Subcutaneous adipose tissue (tissue), 4 donors: ENCODE measurements around the gene CYP1A1. TPM values are rescaled to one million over a fixed set of nuclear protein-coding genes. Genes with fewer than 3 reads are reported as not detected.

Experiments
- total RNA-seq, 4 donors: library from RNA; depleted of rRNA; stranded (reverse); fragments of >200 nt; gene quantifications; one replicate each; pipeline ENCODE4 v1.1.0, GENCODE V29; 2016
- TF ChIP-seq, protein P1 (sequence below): fragments of 450-650 bp; IDR thresholded peaks from one replicate; pipeline ENCODE4 v1.5.1; 2016; ENCODE audit warnings: low read depth, mild to moderate bottlenecking, control low read depth, antibody characterized with exemption, moderate library complexity

CYP1A1 gene
- total RNA-seq, 4 donors from 2014 or later = 1.1 to 9.0 (median 4.2) TPM

- TF ChIP-seq, protein P1, sequence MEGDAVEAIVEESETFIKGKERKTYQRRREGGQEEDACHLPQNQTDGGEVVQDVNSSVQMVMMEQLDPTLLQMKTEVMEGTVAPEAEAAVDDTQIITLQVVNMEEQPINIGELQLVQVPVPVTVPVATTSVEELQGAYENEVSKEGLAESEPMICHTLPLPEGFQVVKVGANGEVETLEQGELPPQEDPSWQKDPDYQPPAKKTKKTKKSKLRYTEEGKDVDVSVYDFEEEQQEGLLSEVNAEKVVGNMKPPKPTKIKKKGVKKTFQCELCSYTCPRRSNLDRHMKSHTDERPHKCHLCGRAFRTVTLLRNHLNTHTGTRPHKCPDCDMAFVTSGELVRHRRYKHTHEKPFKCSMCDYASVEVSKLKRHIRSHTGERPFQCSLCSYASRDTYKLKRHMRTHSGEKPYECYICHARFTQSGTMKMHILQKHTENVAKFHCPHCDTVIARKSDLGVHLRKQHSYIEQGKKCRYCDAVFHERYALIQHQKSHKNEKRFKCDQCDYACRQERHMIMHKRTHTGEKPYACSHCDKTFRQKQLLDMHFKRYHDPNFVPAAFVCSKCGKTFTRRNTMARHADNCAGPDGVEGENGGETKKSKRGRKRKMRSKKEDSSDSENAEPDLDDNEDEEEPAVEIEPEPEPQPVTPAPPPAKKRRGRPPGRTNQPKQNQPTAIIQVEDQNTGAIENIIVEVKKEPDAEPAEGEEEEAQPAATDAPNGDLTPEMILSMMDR = no peak
Observed at GRCh38 chr15:74733269-74733668, 7.9 kb upstream of the CYP1A1 start.

DNA sequence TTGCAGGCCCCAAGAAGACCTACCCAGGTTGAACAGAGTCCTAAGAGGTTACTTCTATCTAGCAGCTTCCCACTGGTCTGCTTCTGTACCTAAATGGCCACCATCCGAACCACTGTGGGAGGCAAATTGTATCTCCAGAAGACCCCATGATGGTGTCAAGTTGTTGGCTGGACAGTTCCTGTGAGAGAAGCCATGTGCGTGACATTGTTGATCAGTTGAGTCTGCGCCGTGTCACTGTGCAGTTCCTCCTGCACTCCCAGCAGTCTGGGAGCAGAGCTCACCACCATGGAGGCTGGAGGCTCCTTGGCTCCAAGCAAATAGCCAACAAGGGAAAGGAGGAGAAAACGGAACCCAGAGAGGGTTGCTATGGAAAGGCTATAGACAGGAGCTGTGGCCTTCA, 7.5 kb upstream of the CYP1A1 start:
- TF ChIP-seq, protein P1 = no peak

DNA sequence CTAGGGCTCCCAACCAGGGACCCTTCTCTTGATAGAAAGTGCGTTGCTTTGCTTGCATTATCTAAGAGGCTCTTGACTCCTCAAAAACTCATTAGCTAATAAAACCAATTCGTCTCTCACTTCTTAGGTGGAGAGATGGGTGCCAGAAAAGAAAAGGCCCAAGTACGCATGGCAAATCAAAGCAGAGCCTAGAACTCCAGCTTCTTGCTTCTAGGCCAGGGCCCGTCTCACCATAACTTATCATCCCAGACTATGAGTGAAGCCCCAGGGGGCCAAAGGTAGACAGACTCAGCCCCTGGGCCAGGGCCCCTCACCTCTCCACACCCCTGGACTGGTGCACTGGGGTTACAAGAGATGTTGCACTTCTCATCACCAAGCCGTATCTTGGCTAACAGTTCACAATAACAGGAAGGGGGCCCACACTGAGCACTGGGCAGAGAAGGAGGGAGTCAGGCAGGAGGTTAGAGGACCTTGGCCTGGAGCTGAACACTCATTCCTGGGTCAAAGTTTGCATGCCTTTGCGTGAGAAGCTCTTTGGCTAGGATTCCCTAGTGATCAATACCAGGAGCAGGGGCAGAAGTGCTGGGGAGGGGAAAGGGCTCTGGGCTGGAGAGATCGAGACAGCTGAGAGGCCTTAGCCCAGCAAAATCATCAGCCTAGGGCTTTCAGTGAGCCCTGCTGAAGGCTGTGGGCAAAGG, 5.4 kb upstream of the CYP1A1 start:
- TF ChIP-seq, protein P1 = no peak

DNA sequence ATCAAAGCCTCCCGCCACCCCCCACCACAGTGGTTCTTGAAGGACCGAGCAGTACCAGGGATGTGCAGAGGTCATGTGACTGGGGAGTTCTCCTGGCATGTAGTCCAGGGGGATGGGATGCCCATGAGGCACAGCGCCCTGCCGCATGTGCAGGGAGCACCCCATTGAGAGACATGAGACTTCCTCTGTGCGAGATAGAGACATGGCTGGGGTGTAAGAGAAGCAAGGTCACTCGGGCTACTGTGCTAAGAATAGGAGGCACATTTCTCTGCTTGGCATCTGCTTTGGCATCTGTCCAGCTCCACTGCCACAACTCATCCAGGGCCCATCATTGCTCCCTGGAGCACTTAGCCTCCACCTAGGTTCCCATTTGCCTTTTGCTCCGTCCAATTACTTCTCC, 2.4 kb upstream of the CYP1A1 start:
- TF ChIP-seq, protein P1 = no peak

GRCh38 chr15:74726774-74727164, 1.4 kb upstream of the CYP1A1 start:
- TF ChIP-seq, protein P1 = no peak

GRCh38 chr15:74725845-74726773, 781 bp upstream of the CYP1A1 start:
- TF ChIP-seq, protein P1 = no peak

GRCh38 chr15:74724570-74725224, 631 bp downstream of the CYP1A1 start:
- TF ChIP-seq, protein P1 = no peak
